ENCODE data around the gene SEPTIN1. TPM values are rescaled to one million over a fixed set of nuclear protein-coding genes. Genes with fewer than 3 reads are reported as not detected.

The SEPTIN1 gene
- total and polyA plus RNA-seq, 2 of the 13 experiments (the other 11 are each of a cell fraction or from before 2014, with no cell fraction given) = 0.18 to 0.67 TPM

DNA sequence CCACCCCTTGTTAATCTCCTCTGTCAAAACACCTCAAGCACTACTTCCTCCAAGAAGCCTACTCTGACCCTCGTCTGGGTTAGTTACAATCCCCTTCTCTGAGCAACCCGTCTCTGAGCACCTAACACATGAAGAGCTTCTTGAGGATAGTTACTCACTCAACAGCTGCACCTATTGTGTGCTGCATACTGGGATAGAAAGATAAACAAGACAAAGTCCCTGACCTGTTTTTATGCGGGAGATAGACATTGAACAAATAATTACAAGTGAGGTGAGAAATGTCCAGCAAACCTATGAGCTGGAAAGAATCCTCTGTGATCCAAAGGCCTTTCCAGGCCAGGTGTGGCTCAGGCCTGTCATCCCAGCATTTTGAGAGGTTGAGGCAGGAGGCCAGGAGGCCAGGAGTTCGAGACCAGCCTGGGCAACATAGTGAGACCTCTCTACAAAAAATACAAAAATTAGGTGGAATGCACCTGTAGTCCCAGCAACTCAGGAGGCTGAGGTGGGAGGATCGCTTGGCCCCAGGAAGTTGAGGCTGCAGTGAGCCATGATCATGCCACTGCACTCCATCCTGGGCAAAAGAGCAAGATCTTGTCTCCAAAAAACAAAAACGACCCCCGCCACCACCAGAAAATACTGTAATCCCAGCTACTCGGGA is 19.5 kb upstream of the SEPTIN1 start (continued):
- TF ChIP-seq ZNF567 (CRISPR knock-in tag; IDR thresholded peaks at IDR 0.05; ENCODE audit: borderline replicate concordance) (no peak; the same call in 1 of the 2 replicates), ZBTB7B (CRISPR knock-in tag; IDR thresholded peaks at IDR 0.05) (0 out of 2 replicates have a peak, but pooled peaks have one; percentile 36), ZNF264 (CRISPR knock-in tag; IDR thresholded peaks at IDR 0.05) (no peak), ZNF570 (CRISPR knock-in tag; IDR thresholded peaks at IDR 0.05; ENCODE audit: borderline replicate concordance) (no peak), ZNF607 (CRISPR knock-in tag; IDR thresholded peaks at IDR 0.05; ENCODE audit: borderline replicate concordance) (peak; percentile 24; the same call in 1 of the 2 replicates), DR1 (CRISPR knock-in tag; IDR thresholded peaks at IDR 0.05) (no peak), MAZ (IDR thresholded peaks at IDR 0.05; ENCODE audit: borderline replicate concordance, low read depth, low read length) (no peak), MAZ (CRISPR knock-in tag; IDR thresholded peaks at IDR 0.05; ENCODE audit: low read depth) (0 out of 2 replicates have a peak, but pooled peaks have one; percentile 44), IRF2 (CRISPR knock-in tag; IDR thresholded peaks at IDR 0.05) (peak; percentile 77), GATAD1 (CRISPR knock-in tag; IDR thresholded peaks at IDR 0.05) (peak; percentile 56), ZNF33A (CRISPR knock-in tag; IDR thresholded peaks at IDR 0.05; ENCODE audit: borderline replicate concordance) (no peak), ZIK1 (CRISPR knock-in tag; IDR thresholded peaks at IDR 0.05; ENCODE audit: borderline replicate concordance, low read depth) (no peak), ZNF430 (CRISPR knock-in tag; IDR thresholded peaks at IDR 0.05) (0 out of 2 replicates have a peak, but pooled peaks have one; percentile 18), ZNF101 (CRISPR knock-in tag; IDR thresholded peaks at IDR 0.05; ENCODE audit: borderline replicate concordance, low read depth) (no peak), ZNF552 (CRISPR knock-in tag; IDR thresholded peaks at IDR 0.05; ENCODE audit: borderline replicate concordance) (0 out of 2 replicates have a peak, but pooled peaks have one; percentile 41), ZNF562 (CRISPR knock-in tag; IDR thresholded peaks at IDR 0.05; ENCODE audit: borderline replicate concordance) (no peak), PHF8 (CRISPR knock-in tag; IDR thresholded peaks at IDR 0.05) (no peak), ZBTB3 (CRISPR knock-in tag; IDR thresholded peaks at IDR 0.05; ENCODE audit: borderline replicate concordance, low read depth) (no peak; the same call in 1 of the 2 replicates), MEF2D (CRISPR knock-in tag; IDR thresholded peaks at IDR 0.05) (peak; percentile 91)
- TF ChIP-seq, protein P1, sequence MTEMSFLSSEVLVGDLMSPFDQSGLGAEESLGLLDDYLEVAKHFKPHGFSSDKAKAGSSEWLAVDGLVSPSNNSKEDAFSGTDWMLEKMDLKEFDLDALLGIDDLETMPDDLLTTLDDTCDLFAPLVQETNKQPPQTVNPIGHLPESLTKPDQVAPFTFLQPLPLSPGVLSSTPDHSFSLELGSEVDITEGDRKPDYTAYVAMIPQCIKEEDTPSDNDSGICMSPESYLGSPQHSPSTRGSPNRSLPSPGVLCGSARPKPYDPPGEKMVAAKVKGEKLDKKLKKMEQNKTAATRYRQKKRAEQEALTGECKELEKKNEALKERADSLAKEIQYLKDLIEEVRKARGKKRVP (CRISPR knock-in tag; IDR thresholded peaks at IDR 0.05) = no peak
- TF ChIP-seq, protein P2, sequence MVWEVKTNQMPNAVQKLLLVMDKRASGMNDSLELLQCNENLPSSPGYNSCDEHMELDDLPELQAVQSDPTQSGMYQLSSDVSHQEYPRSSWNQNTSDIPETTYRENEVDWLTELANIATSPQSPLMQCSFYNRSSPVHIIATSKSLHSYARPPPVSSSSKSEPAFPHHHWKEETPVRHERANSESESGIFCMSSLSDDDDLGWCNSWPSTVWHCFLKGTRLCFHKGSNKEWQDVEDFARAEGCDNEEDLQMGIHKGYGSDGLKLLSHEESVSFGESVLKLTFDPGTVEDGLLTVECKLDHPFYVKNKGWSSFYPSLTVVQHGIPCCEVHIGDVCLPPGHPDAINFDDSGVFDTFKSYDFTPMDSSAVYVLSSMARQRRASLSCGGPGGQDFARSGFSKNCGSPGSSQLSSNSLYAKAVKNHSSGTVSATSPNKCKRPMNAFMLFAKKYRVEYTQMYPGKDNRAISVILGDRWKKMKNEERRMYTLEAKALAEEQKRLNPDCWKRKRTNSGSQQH (CRISPR knock-in tag; IDR thresholded peaks at IDR 0.05; ENCODE audit: low read depth) = peak; percentile 59; the same call in 1 of the 2 replicates
- TF ChIP-seq, protein P3, sequence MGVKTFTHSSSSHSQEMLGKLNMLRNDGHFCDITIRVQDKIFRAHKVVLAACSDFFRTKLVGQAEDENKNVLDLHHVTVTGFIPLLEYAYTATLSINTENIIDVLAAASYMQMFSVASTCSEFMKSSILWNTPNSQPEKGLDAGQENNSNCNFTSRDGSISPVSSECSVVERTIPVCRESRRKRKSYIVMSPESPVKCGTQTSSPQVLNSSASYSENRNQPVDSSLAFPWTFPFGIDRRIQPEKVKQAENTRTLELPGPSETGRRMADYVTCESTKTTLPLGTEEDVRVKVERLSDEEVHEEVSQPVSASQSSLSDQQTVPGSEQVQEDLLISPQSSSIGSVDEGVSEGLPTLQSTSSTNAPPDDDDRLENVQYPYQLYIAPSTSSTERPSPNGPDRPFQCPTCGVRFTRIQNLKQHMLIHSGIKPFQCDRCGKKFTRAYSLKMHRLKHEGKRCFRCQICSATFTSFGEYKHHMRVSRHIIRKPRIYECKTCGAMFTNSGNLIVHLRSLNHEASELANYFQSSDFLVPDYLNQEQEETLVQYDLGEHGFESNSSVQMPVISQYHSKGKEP (CRISPR knock-in tag; IDR thresholded peaks at IDR 0.05) = no peak
- TF ChIP-seq, protein P4, sequence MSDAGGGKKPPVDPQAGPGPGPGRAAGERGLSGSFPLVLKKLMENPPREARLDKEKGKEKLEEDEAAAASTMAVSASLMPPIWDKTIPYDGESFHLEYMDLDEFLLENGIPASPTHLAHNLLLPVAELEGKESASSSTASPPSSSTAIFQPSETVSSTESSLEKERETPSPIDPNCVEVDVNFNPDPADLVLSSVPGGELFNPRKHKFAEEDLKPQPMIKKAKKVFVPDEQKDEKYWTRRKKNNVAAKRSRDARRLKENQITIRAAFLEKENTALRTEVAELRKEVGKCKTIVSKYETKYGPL (CRISPR knock-in tag; IDR thresholded peaks at IDR 0.05) = no peak
- TF ChIP-seq, protein P5, sequence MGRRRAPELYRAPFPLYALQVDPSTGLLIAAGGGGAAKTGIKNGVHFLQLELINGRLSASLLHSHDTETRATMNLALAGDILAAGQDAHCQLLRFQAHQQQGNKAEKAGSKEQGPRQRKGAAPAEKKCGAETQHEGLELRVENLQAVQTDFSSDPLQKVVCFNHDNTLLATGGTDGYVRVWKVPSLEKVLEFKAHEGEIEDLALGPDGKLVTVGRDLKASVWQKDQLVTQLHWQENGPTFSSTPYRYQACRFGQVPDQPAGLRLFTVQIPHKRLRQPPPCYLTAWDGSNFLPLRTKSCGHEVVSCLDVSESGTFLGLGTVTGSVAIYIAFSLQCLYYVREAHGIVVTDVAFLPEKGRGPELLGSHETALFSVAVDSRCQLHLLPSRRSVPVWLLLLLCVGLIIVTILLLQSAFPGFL (CRISPR knock-in tag; IDR thresholded peaks at IDR 0.05) = no peak
